ENCODE results near the gene KRT75. TPM values are rescaled to one million over a fixed set of nuclear protein-coding genes. Genes with fewer than 3 reads are reported as not detected.

Gene KRT75
- total RNA-seq, 1 experiment from 2014 or later: not detected

- H3K36me3 ChIP-seq (ENCODE audit: control insufficient read depth in 1 of 2, insufficient read depth in 2 of 2, low read length in 2 of 2): no peaks in the 10 kb centered on the region
- intact Hi-C loops (cut with micrococcal nuclease): no loop called here
- H3K27me3 ChIP-seq (ENCODE audit: insufficient read depth, low read length): no peaks in the 10 kb centered on the region; the same call in 1 of the 2 replicates
- no peaks in the 10 kb centered on the region for H3K9me3 ChIP-seq (ENCODE audit: control insufficient read depth in 1 of 2, insufficient read depth in 1 of 2, low read depth in 1 of 2, low read length in 2 of 2)
- ChIA-PET POLR2A (no interaction called here), CTCF (interaction anchor here (1.8 kb wide), 1 partner anchor 437 kb away, joined by 3 read pairs; no protein-coding TSS in a partner anchor), RAD21 (ENCODE audit: low non-redundant PET in 1 of 2, low total read pairs in 2 of 2, uncharacterized antibody in 2 of 2, unreplicated experiment in 2 of 2) (no interaction called here)
- H3K27ac ChIP-seq (ENCODE audit: low read depth, low read length): no peak overlapping the region
- H4K20me1 ChIP-seq (ENCODE audit: insufficient read depth): no peaks in the 10 kb centered on the region
- no peak overlapping the region for H2AFZ ChIP-seq (ENCODE audit: low read depth, low read length, poor library complexity, severe bottlenecking)
- no peaks in the 10 kb centered on the region for H3K9me2 ChIP-seq (ENCODE audit: insufficient read depth)
- no peak overlapping the region for H3K9ac ChIP-seq (ENCODE audit: low read length)
- no peak overlapping the region for H3K4me2 ChIP-seq (ENCODE audit: low read length)
- ATAC-seq (no peak), DNase-seq (ENCODE audit: low read depth, low spot score) (no peak)
- no peak overlapping the region for H3K4me3 ChIP-seq (replicated peaks in 1 of 2; ENCODE audit: low read depth in 1 of 2, low read length in 2 of 2)
- no peaks in the 10 kb centered on the region for H3K79me2 ChIP-seq (ENCODE audit: insufficient read depth, low read length)
- no TSS peak for BruUV-seq (replicated peaks)
- TF ChIP-seq EZH2 (IDR thresholded peaks at IDR 0.05): no peak
- TF ChIP-seq ZFX (IDR thresholded peaks at IDR 0.05): no peak
- TF ChIP-seq CBX3 (IDR thresholded peaks at IDR 0.05; ENCODE audit: low read depth): no peak
- TF ChIP-seq, protein P1, sequence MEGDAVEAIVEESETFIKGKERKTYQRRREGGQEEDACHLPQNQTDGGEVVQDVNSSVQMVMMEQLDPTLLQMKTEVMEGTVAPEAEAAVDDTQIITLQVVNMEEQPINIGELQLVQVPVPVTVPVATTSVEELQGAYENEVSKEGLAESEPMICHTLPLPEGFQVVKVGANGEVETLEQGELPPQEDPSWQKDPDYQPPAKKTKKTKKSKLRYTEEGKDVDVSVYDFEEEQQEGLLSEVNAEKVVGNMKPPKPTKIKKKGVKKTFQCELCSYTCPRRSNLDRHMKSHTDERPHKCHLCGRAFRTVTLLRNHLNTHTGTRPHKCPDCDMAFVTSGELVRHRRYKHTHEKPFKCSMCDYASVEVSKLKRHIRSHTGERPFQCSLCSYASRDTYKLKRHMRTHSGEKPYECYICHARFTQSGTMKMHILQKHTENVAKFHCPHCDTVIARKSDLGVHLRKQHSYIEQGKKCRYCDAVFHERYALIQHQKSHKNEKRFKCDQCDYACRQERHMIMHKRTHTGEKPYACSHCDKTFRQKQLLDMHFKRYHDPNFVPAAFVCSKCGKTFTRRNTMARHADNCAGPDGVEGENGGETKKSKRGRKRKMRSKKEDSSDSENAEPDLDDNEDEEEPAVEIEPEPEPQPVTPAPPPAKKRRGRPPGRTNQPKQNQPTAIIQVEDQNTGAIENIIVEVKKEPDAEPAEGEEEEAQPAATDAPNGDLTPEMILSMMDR (IDR thresholded peaks at IDR 0.05 in 2 of 3, conservative IDR thresholded peaks at IDR 0.05 in 1 of 3; ENCODE audit: borderline replicate concordance in 1 of 3, insufficient read depth in 1 of 3, low read depth in 2 of 3, low read length in 2 of 3): no peak
- TF ChIP-seq FOSL1 (IDR thresholded peaks at IDR 0.05; ENCODE audit: low read depth): no peak
- TF ChIP-seq YY1 (IDR thresholded peaks at IDR 0.05; ENCODE audit: extremely low read depth, insufficient replicate concordance, low read depth, low read length): no peak
- no peak for TF ChIP-seq ZNF274 (IDR thresholded peaks at IDR 0.05; ENCODE audit: low read depth, low read length)
- TF ChIP-seq EGR1 (IDR thresholded peaks at IDR 0.05; ENCODE audit: low read depth): no peak
- TF ChIP-seq SIN3A (IDR thresholded peaks at IDR 0.05; ENCODE audit: low read depth): no peak
- no peak for TF ChIP-seq ELF1 (IDR thresholded peaks at IDR 0.05; ENCODE audit: borderline replicate concordance, low read depth)
- TF ChIP-seq SRF (IDR thresholded peaks at IDR 0.05; ENCODE audit: low read depth): no peak
- TF ChIP-seq EZH2phosphoT487 (IDR thresholded peaks at IDR 0.05; ENCODE audit: borderline replicate concordance): no peak
- H3K4me1 ChIP-seq (ENCODE audit: control insufficient read depth in 1 of 2, insufficient read depth in 2 of 2, low read length in 2 of 2): peaks cover 0 to 32% of the 10 kb centered on the region in 2 experiments; a peak in 2 of 4 replicates
Observed at GRCh38 chr12:52433501-52434080, 580 bp downstream of the KRT75 start.
